ENCODE measurements around the gene CCDC120. TPM values are rescaled to one million over a fixed set of nuclear protein-coding genes. Genes with fewer than 3 reads are reported as not detected.

Gene CCDC120
- total RNA-seq, 1 donor from 2014 or later, result 8.9 TPM

- H3K4me1 Mint-ChIP-seq, result peaks cover 25% of the 10 kb centered on the region
- peak overlapping the region; percentile 81 for H3K4me3 Mint-ChIP-seq
These were observed 4.6 kb upstream of the CCDC120 start for GRCh38 chrX:49054073-49054762.

GRCh38 chrX:49059201-49059600 lies 402 bp downstream of the CCDC120 start:
- Mint-ChIP-seq H3K4me3 (no peak overlapping the region), H3K27me3 (no peaks in the 10 kb centered on the region), H3K36me3 (ENCODE audit: low read depth) (peaks cover 7% of the 10 kb centered on the region), H3K9me3 (no peaks in the 10 kb centered on the region), H3K27ac (no peak overlapping the region), H3K4me1 (peaks cover 12% of the 10 kb centered on the region)
- DNase-seq (no peak), ATAC-seq (ENCODE audit: low read depth) (no peak)
- intact Hi-C loops (cut with micrococcal nuclease), result no loop called here
- ChIA-PET CTCF (no interaction called here), POLR2A (no interaction called here)
- TF ChIP-seq CTCF (IDR thresholded peaks at IDR 0.05), result no peak

More at GRCh38 chrX:49054073-49054762, 4.6 kb upstream of the CCDC120 start:
- TF ChIP-seq CTCF (IDR thresholded peaks at IDR 0.05), result no peak
- ATAC-seq (ENCODE audit: low read depth) (no peak), DNase-seq (no peak)
- Mint-ChIP-seq H3K9me3 (no peaks in the 10 kb centered on the region), H3K27ac (peak overlapping the region; percentile 85), H3K36me3 (ENCODE audit: low read depth) (no peaks in the 10 kb centered on the region), H3K27me3 (no peaks in the 10 kb centered on the region)
- ChIA-PET POLR2A (no interaction called here), CTCF (no interaction called here)
- intact Hi-C loops (cut with micrococcal nuclease), result no loop called here

GRCh38 chrX:49059681-49060085 lies 884 bp downstream of the CCDC120 start:
- H3K4me1 Mint-ChIP-seq, result peaks cover 7% of the 10 kb centered on the region
- POLR2A ChIA-PET, result no interaction called here
- peaks cover 9% of the 10 kb centered on the region for H3K36me3 Mint-ChIP-seq (ENCODE audit: low read depth)
- intact Hi-C loops (cut with micrococcal nuclease), result no loop called here
- no peak for DNase-seq
- H3K27ac Mint-ChIP-seq, result no peak overlapping the region
- CTCF ChIA-PET, result no interaction called here
- no peak for TF ChIP-seq CTCF (IDR thresholded peaks at IDR 0.05)
- ATAC-seq (ENCODE audit: low read depth), result no peak
- no peak overlapping the region for H3K4me3 Mint-ChIP-seq
- no peaks in the 10 kb centered on the region for H3K27me3 Mint-ChIP-seq
- no peaks in the 10 kb centered on the region for H3K9me3 Mint-ChIP-seq

- no peak for ATAC-seq (ENCODE audit: low read depth)
- Mint-ChIP-seq H3K27me3 (no peaks in the 10 kb centered on the region), H3K36me3 (ENCODE audit: low read depth) (peaks cover 12% of the 10 kb centered on the region), H3K9me3 (no peaks in the 10 kb centered on the region), H3K4me3 (no peak overlapping the region), H3K4me1 (no peaks in the 10 kb centered on the region), H3K27ac (no peak overlapping the region)
- ChIA-PET CTCF (no interaction called here), POLR2A (no interaction called here)
- no peak for DNase-seq
- intact Hi-C loops (cut with micrococcal nuclease), result no loop called here
- no peak for TF ChIP-seq CTCF (IDR thresholded peaks at IDR 0.05)
These were observed 2.1 kb downstream of the CCDC120 start for GRCh38 chrX:49060914-49061313.

GRCh38 chrX:49061490-49061889 lies 2.7 kb downstream of the CCDC120 start:
- ChIA-PET CTCF (no interaction called here), POLR2A (no interaction called here)
- intact Hi-C loops (cut with micrococcal nuclease), result no loop called here
- Mint-ChIP-seq H3K27ac (no peak overlapping the region), H3K9me3 (no peaks in the 10 kb centered on the region), H3K27me3 (no peaks in the 10 kb centered on the region), H3K4me3 (no peak overlapping the region), H3K36me3 (ENCODE audit: low read depth) (peaks cover 12% of the 10 kb centered on the region), H3K4me1 (no peaks in the 10 kb centered on the region)
- DNase-seq (no peak), ATAC-seq (ENCODE audit: low read depth) (no peak)
- no peak for TF ChIP-seq CTCF (IDR thresholded peaks at IDR 0.05)

All from activated B cell treated with CpG ODN at 0.5 μM for 24 hours (primary cell).